ENCODE measurements around the gene RASEF. TPM values are rescaled to one million over a fixed set of nuclear protein-coding genes. Genes with fewer than 3 reads are reported as not detected.
"Not testable (repeated sequence)": the region's sequence is repeated elsewhere in the genome, so short reads cannot be mapped to it uniquely, and the experiment has no call there.

The RASEF gene
- total RNA-seq, result not detected

- Mint-ChIP-seq H3K9me3 (ENCODE audit: insufficient read depth) (no peaks in the 10 kb centered on the region), H3K36me3 (ENCODE audit: low read depth) (no peaks in the 10 kb centered on the region), H3K4me3 (peak within 1 kb of the TSS; percentile 48), H3K27me3 (ENCODE audit: low read depth) (peaks cover 43% of the 10 kb centered on the region), H3K27ac (no peak within 1 kb of the TSS), H3K4me1 (ENCODE audit: low read depth) (peaks cover 3% of the 10 kb centered on the region)
- POLR2A ChIA-PET, result no interaction called here
- CTCF ChIA-PET, result no interaction called here
- no peak for ATAC-seq
- DNase-seq, result no peak
These were observed at the start of gene RASEF for GRCh38 chr9:83062651-83063527. Gene RASEF (minus strand): TSS chr9:83063142. CDS start chr9:83062867, 275 bp downstream.

GRCh38 chr9:83111169-83111568, 48.2 kb upstream of the RASEF start:
- CTCF ChIA-PET, result no interaction called here
- no peaks in the 10 kb centered on the region for H3K36me3 Mint-ChIP-seq (ENCODE audit: low read depth)
- H3K4me1 Mint-ChIP-seq (ENCODE audit: low read depth), result no peaks in the 10 kb centered on the region
- H3K9me3 Mint-ChIP-seq (ENCODE audit: insufficient read depth), result peaks cover 10% of the 10 kb centered on the region
- H3K27ac Mint-ChIP-seq, result no peak overlapping the region
- H3K4me3 Mint-ChIP-seq, result no peak overlapping the region
- DNase-seq (no peak), ATAC-seq (no peak)
- POLR2A ChIA-PET, result no interaction called here
- H3K27me3 Mint-ChIP-seq (ENCODE audit: low read depth), result no peaks in the 10 kb centered on the region

- Mint-ChIP-seq H3K4me3 (no peak overlapping the region), H3K27me3 (ENCODE audit: low read depth) (no peaks in the 10 kb centered on the region), H3K9me3 (ENCODE audit: insufficient read depth) (peaks cover 5% of the 10 kb centered on the region), H3K4me1 (ENCODE audit: low read depth) (no peaks in the 10 kb centered on the region), H3K27ac (no peak overlapping the region), H3K36me3 (ENCODE audit: low read depth) (no peaks in the 10 kb centered on the region)
- DNase-seq, result no peak
- no peak for ATAC-seq
- ChIA-PET POLR2A (no interaction called here), CTCF (no interaction called here)
These were observed 46.4 kb upstream of the RASEF start for GRCh38 chr9:83109296-83109695.

GRCh38 chr9:83108208-83108607, 45.3 kb upstream of the RASEF start:
- Mint-ChIP-seq H3K9me3 (ENCODE audit: insufficient read depth) (no peaks in the 10 kb centered on the region), H3K27me3 (ENCODE audit: low read depth) (no peaks in the 10 kb centered on the region), H3K27ac (no peak overlapping the region), H3K4me3 (no peak overlapping the region), H3K4me1 (ENCODE audit: low read depth) (no peaks in the 10 kb centered on the region), H3K36me3 (ENCODE audit: low read depth) (no peaks in the 10 kb centered on the region)
- CTCF ChIA-PET, result no interaction called here
- POLR2A ChIA-PET, result no interaction called here
- DNase-seq, result no peak
- no peak for ATAC-seq

- no peak overlapping the region for H3K27ac Mint-ChIP-seq
- ATAC-seq (no peak), DNase-seq (no peak)
- no peaks in the 10 kb centered on the region for H3K36me3 Mint-ChIP-seq (ENCODE audit: low read depth)
- CTCF ChIA-PET, result no interaction called here
- H3K4me1 Mint-ChIP-seq (ENCODE audit: low read depth), result no peaks in the 10 kb centered on the region
- POLR2A ChIA-PET, result no interaction called here
- no peak overlapping the region for H3K4me3 Mint-ChIP-seq
- H3K9me3 Mint-ChIP-seq (ENCODE audit: insufficient read depth), result no peaks in the 10 kb centered on the region
- no peaks in the 10 kb centered on the region for H3K27me3 Mint-ChIP-seq (ENCODE audit: low read depth)
These were observed 43.8 kb upstream of the RASEF start for GRCh38 chr9:83106772-83107171.

GRCh38 chr9:83106263-83106662, 43.3 kb upstream of the RASEF start:
- Mint-ChIP-seq H3K36me3 (ENCODE audit: low read depth) (no peaks in the 10 kb centered on the region), H3K4me3 (no peak overlapping the region), H3K9me3 (ENCODE audit: insufficient read depth) (no peaks in the 10 kb centered on the region), H3K4me1 (ENCODE audit: low read depth) (no peaks in the 10 kb centered on the region), H3K27ac (no peak overlapping the region), H3K27me3 (ENCODE audit: low read depth) (no peaks in the 10 kb centered on the region)
- ChIA-PET POLR2A (no interaction called here), CTCF (no interaction called here)
- no peak for DNase-seq
- ATAC-seq, result no peak

- H3K27ac Mint-ChIP-seq, result no peak overlapping the region
- H3K4me3 Mint-ChIP-seq, result no peak overlapping the region
- ChIA-PET POLR2A (no interaction called here), CTCF (no interaction called here)
- H3K9me3 Mint-ChIP-seq (ENCODE audit: insufficient read depth), result no peaks in the 10 kb centered on the region
- no peak for ATAC-seq
- no peaks in the 10 kb centered on the region for H3K36me3 Mint-ChIP-seq (ENCODE audit: low read depth)
- no peaks in the 10 kb centered on the region for H3K4me1 Mint-ChIP-seq (ENCODE audit: low read depth)
- no peak for DNase-seq
- H3K27me3 Mint-ChIP-seq (ENCODE audit: low read depth), result no peaks in the 10 kb centered on the region
These were observed 34.7 kb upstream of the RASEF start for GRCh38 chr9:83097633-83098032.

- DNase-seq; H3K36me3 Mint-ChIP-seq (ENCODE audit: low read depth); H3K27ac Mint-ChIP-seq; POLR2A ChIA-PET; H3K27me3 Mint-ChIP-seq (ENCODE audit: low read depth); H3K4me3 Mint-ChIP-seq; ATAC-seq; H3K9me3 Mint-ChIP-seq (ENCODE audit: insufficient read depth); CTCF ChIA-PET; H3K4me1 Mint-ChIP-seq (ENCODE audit: low read depth): not testable (repeated sequence)
These were observed 30.4 kb upstream of the RASEF start for GRCh38 chr9:83093311-83093710.

GRCh38 chr9:83081846-83082245, 18.9 kb upstream of the RASEF start:
- ChIA-PET POLR2A (no interaction called here), CTCF (no interaction called here)
- Mint-ChIP-seq H3K4me3 (no peak overlapping the region), H3K36me3 (ENCODE audit: low read depth) (no peaks in the 10 kb centered on the region), H3K9me3 (ENCODE audit: insufficient read depth) (no peaks in the 10 kb centered on the region), H3K4me1 (ENCODE audit: low read depth) (no peaks in the 10 kb centered on the region), H3K27ac (no peak overlapping the region), H3K27me3 (ENCODE audit: low read depth) (no peaks in the 10 kb centered on the region)
- ATAC-seq, result no peak
- DNase-seq, result no peak

GRCh38 chr9:83081010-83081409, 18.1 kb upstream of the RASEF start:
- Mint-ChIP-seq H3K27ac (no peak overlapping the region), H3K4me3 (no peak overlapping the region), H3K36me3 (ENCODE audit: low read depth) (no peaks in the 10 kb centered on the region), H3K9me3 (ENCODE audit: insufficient read depth) (no peaks in the 10 kb centered on the region), H3K27me3 (ENCODE audit: low read depth) (no peaks in the 10 kb centered on the region), H3K4me1 (ENCODE audit: low read depth) (no peaks in the 10 kb centered on the region)
- CTCF ChIA-PET, result no interaction called here
- POLR2A ChIA-PET, result no interaction called here
- ATAC-seq (no peak), DNase-seq (no peak)

- DNase-seq; H3K36me3 Mint-ChIP-seq (ENCODE audit: low read depth); ATAC-seq; H3K9me3 Mint-ChIP-seq (ENCODE audit: insufficient read depth); H3K27me3 Mint-ChIP-seq (ENCODE audit: low read depth); H3K27ac Mint-ChIP-seq; H3K4me1 Mint-ChIP-seq (ENCODE audit: low read depth); H3K4me3 Mint-ChIP-seq; POLR2A ChIA-PET: not testable (repeated sequence)
- CTCF ChIA-PET, result interaction anchor here (0.6 kb wide), 1 partner anchor 216 kb away, joined by 3 read pairs; no protein-coding TSS in a partner anchor
These were observed 13.0 kb upstream of the RASEF start for GRCh38 chr9:83075932-83076331.

GRCh38 chr9:83072498-83072897, 9.6 kb upstream of the RASEF start:
- H3K4me3 Mint-ChIP-seq; POLR2A ChIA-PET; H3K36me3 Mint-ChIP-seq (ENCODE audit: low read depth); H3K27ac Mint-ChIP-seq; DNase-seq; ATAC-seq; H3K9me3 Mint-ChIP-seq (ENCODE audit: insufficient read depth); H3K27me3 Mint-ChIP-seq (ENCODE audit: low read depth); CTCF ChIA-PET; H3K4me1 Mint-ChIP-seq (ENCODE audit: low read depth): not testable (repeated sequence)

- Mint-ChIP-seq H3K36me3 (ENCODE audit: low read depth) (no peaks in the 10 kb centered on the region), H3K27me3 (ENCODE audit: low read depth) (no peaks in the 10 kb centered on the region), H3K4me1 (ENCODE audit: low read depth) (no peaks in the 10 kb centered on the region), H3K27ac (no peak overlapping the region), H3K9me3 (ENCODE audit: insufficient read depth) (no peaks in the 10 kb centered on the region), H3K4me3 (no peak overlapping the region)
- ChIA-PET CTCF (no interaction called here), POLR2A (no interaction called here)
- ATAC-seq (no peak), DNase-seq (no peak)
These were observed 8.7 kb upstream of the RASEF start for GRCh38 chr9:83071626-83072025.

Measured in activated CD8-positive, alpha-beta T cell treated with anti-CD3 and anti-CD28 coated beads, Interleukin-2, amount 10 ng/mL, durations not matched to agents 7 days and 5 days (primary cell).